ENCODE measurements around the gene ENPEP. TPM values are rescaled to one million over a fixed set of nuclear protein-coding genes. Genes with fewer than 3 reads are reported as not detected.

ENPEP gene
- total RNA-seq, 1 experiment from 2014 or later, result 0.33 TPM

DNA sequence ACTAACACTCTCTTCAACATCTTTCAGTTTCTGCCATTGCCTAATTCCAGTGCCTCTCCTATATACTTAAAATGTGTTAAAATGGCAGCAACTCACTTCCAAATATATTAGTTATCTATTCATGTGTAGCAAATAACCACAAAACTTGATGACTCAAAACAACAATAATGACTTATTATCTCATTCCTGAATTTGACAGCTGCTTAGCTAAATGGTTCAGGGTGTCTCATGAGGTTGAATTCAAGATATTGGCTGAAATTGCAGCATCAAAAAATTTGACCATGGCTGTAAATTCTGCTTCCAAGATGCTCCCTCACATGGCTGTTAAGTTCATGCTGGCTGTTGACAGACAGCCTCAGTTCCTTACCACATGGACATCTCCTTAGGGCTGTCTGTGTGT, 121.6 kb downstream of the ENPEP start:
- peaks cover 25% of the 10 kb centered on the region for H3K36me3 Mint-ChIP-seq
- no peaks in the 10 kb centered on the region for H3K4me1 Mint-ChIP-seq
- peaks cover 30% of the 10 kb centered on the region for H3K9me3 Mint-ChIP-seq
- no peak for TF ChIP-seq SOX15 (CRISPR knock-in tag; IDR thresholded peaks at IDR 0.05)
- no peak for TF ChIP-seq CREM (CRISPR knock-in tag; IDR thresholded peaks at IDR 0.05)
- no peak for TF ChIP-seq ZNF138 (CRISPR knock-in tag; conservative IDR thresholded peaks at IDR 0.05)
- no peak for TF ChIP-seq CBFB (CRISPR knock-in tag; IDR thresholded peaks at IDR 0.05; ENCODE audit: low read depth)
- TF ChIP-seq, protein P1, sequence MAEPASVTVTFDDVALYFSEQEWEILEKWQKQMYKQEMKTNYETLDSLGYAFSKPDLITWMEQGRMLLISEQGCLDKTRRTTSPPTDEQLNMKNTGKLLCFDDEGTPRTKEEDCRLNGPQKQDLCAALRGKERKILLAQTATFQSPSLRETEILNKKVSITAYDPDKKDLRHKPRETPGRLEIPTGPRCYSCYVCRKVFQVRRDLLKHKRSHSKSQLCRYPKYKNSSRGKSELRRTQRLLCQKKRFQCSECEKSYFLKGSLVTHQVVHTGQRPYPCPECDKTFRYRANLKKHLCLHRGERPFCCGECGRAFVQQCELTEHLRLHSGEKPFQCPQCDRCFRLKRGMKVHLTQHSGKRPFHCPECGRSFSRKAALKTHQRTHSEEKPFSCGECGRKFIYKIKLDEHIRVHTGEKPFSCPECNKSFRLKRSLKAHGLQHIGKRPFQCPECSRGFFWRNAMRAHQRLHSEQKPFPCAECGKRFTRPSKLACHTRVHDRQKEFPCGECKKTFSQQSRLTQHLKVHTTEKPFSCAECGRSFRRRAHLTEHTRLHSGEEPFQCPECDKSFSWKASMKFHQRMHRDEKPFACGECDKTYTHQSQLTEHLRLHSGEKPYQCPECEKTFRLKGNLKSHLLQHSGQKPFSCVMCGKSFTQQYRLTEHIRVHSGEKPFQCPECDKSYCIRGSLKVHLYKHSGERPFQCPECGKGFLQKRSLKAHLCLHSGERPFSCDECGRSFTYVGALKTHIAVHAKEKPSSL (CRISPR knock-in tag; conservative IDR thresholded peaks at IDR 0.05), result no peak
- no peak for TF ChIP-seq ATF1 (CRISPR knock-in tag; IDR thresholded peaks at IDR 0.05)
- TF ChIP-seq SMAD3 (CRISPR knock-in tag; IDR thresholded peaks at IDR 0.05; ENCODE audit: borderline replicate concordance), result no peak
- TF ChIP-seq, protein P2, sequence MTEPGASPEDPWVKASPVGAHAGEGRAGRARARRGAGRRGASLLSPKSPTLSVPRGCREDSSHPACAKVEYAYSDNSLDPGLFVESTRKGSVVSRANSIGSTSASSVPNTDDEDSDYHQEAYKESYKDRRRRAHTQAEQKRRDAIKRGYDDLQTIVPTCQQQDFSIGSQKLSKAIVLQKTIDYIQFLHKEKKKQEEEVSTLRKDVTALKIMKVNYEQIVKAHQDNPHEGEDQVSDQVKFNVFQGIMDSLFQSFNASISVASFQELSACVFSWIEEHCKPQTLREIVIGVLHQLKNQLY (CRISPR knock-in tag; IDR thresholded peaks at IDR 0.05), result no peak
- no peak for DNase-seq (ENCODE audit: low spot score)
- no peak overlapping the region for H3K27ac Mint-ChIP-seq
- CTCF ChIA-PET, result interaction anchor here (2.6 kb wide), 1 partner anchor 11 kb away, joined by 8 read pairs; no protein-coding TSS in a partner anchor
- no peaks in the 10 kb centered on the region for H3K27me3 Mint-ChIP-seq (ENCODE audit: low read depth)
- no peak overlapping the region for H3K4me3 Mint-ChIP-seq
- no peak for ATAC-seq
- POLR2A ChIA-PET, result interaction anchor here (0.6 kb wide), 2 partner anchors 8 to 506 kb away, joined by 3 to 8 read pairs; no protein-coding TSS in a partner anchor

DNA sequence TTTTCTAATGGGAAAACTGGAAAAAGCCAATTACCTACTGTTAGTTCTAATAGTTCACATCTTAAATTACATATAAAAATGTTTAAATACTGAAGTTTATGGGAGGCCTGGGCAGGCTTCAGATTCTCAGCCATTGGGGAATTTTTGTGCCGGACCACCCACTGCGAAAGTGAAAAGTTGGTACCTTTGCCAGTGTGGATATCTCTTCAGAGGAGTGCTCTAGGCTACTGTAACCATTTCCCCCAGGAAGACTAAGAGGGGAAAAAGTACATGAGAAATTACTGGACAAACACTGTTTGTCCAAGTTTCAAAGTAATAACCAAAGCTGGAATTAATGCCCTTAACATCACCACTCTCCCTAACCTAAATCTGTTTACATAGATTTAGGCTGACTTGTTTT, 126.1 kb downstream of the ENPEP start:
- CTCF ChIA-PET, result no interaction called here
- no peak for TF ChIP-seq ZNF317 (CRISPR knock-in tag; IDR thresholded peaks at IDR 0.05; ENCODE audit: borderline replicate concordance, low read depth)
- TF ChIP-seq, protein P3, sequence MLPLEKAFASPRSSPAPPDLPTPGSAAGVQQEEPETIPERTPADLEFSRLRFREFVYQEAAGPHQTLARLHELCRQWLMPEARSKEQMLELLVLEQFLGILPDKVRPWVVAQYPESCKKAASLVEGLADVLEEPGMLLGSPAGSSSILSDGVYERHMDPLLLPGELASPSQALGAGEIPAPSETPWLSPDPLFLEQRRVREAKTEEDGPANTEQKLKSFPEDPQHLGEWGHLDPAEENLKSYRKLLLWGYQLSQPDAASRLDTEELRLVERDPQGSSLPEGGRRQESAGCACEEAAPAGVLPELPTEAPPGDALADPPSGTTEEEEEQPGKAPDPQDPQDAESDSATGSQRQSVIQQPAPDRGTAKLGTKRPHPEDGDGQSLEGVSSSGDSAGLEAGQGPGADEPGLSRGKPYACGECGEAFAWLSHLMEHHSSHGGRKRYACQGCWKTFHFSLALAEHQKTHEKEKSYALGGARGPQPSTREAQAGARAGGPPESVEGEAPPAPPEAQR (CRISPR knock-in tag; IDR thresholded peaks at IDR 0.05), result no peak
- no peak for TF ChIP-seq CREM (CRISPR knock-in tag; IDR thresholded peaks at IDR 0.05)
- TF ChIP-seq, protein P4, sequence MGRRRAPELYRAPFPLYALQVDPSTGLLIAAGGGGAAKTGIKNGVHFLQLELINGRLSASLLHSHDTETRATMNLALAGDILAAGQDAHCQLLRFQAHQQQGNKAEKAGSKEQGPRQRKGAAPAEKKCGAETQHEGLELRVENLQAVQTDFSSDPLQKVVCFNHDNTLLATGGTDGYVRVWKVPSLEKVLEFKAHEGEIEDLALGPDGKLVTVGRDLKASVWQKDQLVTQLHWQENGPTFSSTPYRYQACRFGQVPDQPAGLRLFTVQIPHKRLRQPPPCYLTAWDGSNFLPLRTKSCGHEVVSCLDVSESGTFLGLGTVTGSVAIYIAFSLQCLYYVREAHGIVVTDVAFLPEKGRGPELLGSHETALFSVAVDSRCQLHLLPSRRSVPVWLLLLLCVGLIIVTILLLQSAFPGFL (CRISPR knock-in tag; IDR thresholded peaks at IDR 0.05; ENCODE audit: borderline replicate concordance), result no peak
- TF ChIP-seq, protein P1 (CRISPR knock-in tag; conservative IDR thresholded peaks at IDR 0.05), result no peak
- no peak for TF ChIP-seq ZNF423 (CRISPR knock-in tag; IDR thresholded peaks at IDR 0.05)
- TF ChIP-seq, protein P5, sequence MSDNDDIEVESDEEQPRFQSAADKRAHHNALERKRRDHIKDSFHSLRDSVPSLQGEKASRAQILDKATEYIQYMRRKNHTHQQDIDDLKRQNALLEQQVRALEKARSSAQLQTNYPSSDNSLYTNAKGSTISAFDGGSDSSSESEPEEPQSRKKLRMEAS (CRISPR knock-in tag; IDR thresholded peaks at IDR 0.05), result no peak
- no peak for TF ChIP-seq ZNF121 (CRISPR knock-in tag; IDR thresholded peaks at IDR 0.05)
- TF ChIP-seq ZNF219 (CRISPR knock-in tag; IDR thresholded peaks at IDR 0.05; ENCODE audit: borderline replicate concordance), result no peak
- TF ChIP-seq SP1 (CRISPR knock-in tag; conservative IDR thresholded peaks at IDR 0.05), result no peak
- TF ChIP-seq FOXJ3 (CRISPR knock-in tag; IDR thresholded peaks at IDR 0.05; ENCODE audit: borderline replicate concordance), result no peak
- no peak for TF ChIP-seq ZNF671 (CRISPR knock-in tag; IDR thresholded peaks at IDR 0.05)
- TF ChIP-seq, protein P6, sequence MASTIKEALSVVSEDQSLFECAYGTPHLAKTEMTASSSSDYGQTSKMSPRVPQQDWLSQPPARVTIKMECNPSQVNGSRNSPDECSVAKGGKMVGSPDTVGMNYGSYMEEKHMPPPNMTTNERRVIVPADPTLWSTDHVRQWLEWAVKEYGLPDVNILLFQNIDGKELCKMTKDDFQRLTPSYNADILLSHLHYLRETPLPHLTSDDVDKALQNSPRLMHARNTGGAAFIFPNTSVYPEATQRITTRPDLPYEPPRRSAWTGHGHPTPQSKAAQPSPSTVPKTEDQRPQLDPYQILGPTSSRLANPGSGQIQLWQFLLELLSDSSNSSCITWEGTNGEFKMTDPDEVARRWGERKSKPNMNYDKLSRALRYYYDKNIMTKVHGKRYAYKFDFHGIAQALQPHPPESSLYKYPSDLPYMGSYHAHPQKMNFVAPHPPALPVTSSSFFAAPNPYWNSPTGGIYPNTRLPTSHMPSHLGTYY (CRISPR knock-in tag; IDR thresholded peaks at IDR 0.05), result no peak
- no peak for TF ChIP-seq ZNF232 (CRISPR knock-in tag; IDR thresholded peaks at IDR 0.05)
- TF ChIP-seq, protein P7, sequence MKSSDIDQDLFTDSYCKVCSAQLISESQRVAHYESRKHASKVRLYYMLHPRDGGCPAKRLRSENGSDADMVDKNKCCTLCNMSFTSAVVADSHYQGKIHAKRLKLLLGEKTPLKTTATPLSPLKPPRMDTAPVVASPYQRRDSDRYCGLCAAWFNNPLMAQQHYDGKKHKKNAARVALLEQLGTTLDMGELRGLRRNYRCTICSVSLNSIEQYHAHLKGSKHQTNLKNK (CRISPR knock-in tag; IDR thresholded peaks at IDR 0.05), result no peak
- TF ChIP-seq FOXP1 (CRISPR knock-in tag; IDR thresholded peaks at IDR 0.05; ENCODE audit: borderline replicate concordance), result no peak
- no peak for TF ChIP-seq ZNF138 (CRISPR knock-in tag; conservative IDR thresholded peaks at IDR 0.05)
- H3K36me3 Mint-ChIP-seq, result peaks cover 12% of the 10 kb centered on the region
- no peak overlapping the region for H3K4me3 Mint-ChIP-seq
- no peaks in the 10 kb centered on the region for H3K4me1 Mint-ChIP-seq
- no peak overlapping the region for H3K27ac Mint-ChIP-seq
- no peak for ATAC-seq
- H3K9me3 Mint-ChIP-seq, result peaks cover 16% of the 10 kb centered on the region
- H3K27me3 Mint-ChIP-seq (ENCODE audit: low read depth), result 0 out of 2 replicates have a peak, but pooled peaks cover 4% of the 10 kb centered on the region
- DNase-seq (ENCODE audit: low spot score), result no peak
- POLR2A ChIA-PET, result no interaction called here

Measured in WTC11 (cell line).